GM19238 (cell line): ENCODE measurements around the gene UBE3B.

Experiments
- DNase-seq: peaks from one replicate; pipeline ENCODE4 v3.0.0; 2011; ENCODE audit warnings: low spot score; ENCODE audit not compliant: insufficient read length

UBE3B gene

GRCh38 chr12:109494348-109494881 is 17.0 kb downstream of the UBE3B start:
- DNase-seq = no peak

DNA sequence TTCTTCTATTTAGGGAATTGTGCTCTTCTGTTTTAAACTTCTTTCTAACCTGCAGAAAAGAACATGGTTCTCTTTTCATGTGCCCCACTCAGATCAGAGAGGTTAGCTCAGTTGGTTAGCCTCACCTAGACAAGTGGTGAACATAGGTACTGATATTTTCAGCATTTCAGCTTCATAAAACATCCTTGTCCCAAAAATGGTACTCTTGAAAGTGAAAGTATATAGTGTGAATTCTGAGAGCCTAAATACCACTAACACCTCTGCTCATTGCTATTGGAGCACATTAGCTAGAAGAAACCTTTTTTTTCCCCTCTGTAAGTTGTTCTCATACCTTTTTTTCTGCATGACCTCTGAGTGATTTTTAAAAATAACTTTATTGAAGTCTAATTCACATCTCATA is 17.6 kb downstream of the UBE3B start:
- no peak for DNase-seq

DNA sequence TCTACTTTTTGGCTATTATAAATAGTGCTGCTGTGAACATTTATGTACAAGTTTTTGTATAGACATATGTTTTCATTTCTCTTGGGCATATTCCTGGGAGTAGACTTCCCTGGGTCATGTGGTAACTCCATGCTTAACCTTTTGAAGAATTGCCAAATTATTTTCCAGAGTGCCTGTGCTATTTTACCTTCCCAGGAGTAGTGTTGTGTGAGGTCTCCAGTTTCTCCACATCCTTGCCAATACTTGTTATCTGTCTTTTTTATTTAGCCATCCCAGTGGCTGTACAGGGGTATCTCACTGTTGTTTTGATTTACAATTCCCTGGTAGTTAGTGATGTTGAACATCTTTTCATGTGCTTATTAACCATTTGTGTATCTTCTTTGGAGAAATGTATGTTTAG is 18.9 kb downstream of the UBE3B start:
- no peak for DNase-seq

DNA sequence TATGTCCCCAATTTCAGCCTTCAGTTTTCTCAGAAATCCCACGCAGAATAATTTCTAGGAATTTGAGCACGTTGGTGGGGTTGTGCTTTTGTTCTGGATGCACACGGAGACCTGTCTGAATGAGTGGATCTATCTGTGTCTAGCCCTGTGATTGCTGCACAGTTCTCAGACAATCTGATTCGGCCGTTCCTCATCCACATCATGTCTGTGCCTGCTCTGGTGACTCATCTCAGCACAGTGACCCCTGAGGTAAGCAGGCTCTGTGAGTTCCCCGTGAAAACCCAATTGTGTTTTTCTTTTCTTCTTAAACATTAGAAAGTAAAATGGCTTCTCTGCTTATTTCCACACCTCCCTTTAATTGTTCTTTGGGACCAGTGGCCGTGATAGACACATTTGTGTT is 20.2 kb downstream of the UBE3B start:
- DNase-seq = no peak

DNA sequence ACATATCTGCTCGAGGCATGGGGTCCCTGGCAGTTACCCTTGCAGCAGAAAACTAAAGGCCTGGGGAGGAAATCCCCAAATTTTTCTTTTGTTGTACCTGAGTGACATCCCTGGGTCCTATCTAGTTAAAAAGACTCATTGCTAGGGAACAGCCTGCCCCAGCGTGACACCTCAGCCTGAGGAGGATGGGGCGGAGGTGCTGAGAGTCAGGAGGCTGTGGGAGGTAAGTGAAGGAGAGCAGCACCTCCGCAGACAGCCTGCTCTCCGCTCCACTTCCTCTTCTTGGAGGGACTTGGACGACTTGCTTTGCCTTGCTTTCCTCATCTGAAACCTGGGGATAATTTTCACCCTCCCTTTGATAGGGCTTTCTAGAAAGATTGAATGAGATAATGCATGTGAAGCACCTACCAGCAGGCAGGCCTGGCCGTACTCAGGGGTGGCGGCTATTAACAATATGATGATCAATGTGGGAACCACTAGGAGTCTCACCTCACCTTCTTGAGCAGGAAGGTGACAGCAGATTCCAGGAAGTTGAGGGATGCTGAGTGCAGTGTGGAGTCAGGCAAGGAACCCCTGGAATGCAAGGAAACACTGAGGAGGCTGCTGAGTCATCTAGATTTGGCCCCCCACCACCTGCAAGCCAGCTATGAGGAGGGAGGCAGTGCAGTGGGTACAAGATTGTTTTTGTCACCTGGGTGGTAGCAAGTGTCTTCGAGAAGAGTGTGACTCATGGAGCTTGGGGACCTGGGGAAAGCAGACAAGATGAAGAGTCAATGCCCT is 23.2 kb downstream of the UBE3B start:
- DNase-seq = no peak

- no peak for DNase-seq
Measured at GRCh38 chr12:109501299-109501698, 23.9 kb downstream of the UBE3B start.

DNA sequence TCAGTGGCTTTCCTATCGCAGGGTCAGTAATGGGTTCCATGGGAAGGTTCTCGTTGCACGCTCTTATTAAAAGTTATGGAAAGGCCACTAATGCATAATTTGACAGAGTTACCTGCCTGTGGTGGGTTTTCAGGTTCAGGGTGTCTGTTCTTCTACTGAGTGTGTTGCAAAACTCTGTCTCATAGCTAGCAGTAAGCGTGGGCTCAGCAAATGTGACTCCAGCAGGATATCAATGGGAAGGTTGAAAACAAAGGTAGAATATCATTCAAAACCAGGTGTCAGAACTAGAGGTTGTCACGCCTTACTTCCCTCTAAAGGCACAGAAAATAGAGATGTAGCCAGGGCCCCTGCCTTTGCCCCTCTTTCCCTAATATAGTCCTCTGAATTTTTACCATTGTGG is 24.9 kb downstream of the UBE3B start:
- DNase-seq = no peak

GRCh38 chr12:109503611-109504010 is 26.2 kb downstream of the UBE3B start:
- no peak for DNase-seq

GRCh38 chr12:109504068-109504467 is 26.6 kb downstream of the UBE3B start:
- no peak for DNase-seq

DNA sequence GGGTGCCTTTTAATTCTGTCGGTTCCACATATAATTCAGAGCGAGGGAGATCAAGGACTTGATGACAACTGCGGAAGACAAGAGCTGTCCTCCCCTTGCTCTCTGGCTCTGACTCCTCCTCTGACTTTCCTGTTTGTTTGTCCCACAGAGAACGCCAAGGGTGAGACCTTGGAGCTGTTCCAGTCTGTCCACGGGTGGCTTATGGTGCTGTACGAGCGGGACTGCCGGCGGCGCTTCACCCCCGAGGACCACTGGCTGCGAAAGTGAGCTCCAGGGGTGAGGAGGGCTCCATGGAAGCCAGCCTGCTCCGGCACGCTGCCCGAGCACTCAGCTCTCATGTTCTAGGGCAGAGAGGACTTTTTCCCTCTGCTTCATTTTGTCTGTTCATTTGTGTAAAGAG is 32.8 kb downstream of the UBE3B start:
- DNase-seq = no peak

- DNase-seq = no peak
Measured at GRCh38 chr12:109512608-109513007, 35.2 kb downstream of the UBE3B start.

DNA sequence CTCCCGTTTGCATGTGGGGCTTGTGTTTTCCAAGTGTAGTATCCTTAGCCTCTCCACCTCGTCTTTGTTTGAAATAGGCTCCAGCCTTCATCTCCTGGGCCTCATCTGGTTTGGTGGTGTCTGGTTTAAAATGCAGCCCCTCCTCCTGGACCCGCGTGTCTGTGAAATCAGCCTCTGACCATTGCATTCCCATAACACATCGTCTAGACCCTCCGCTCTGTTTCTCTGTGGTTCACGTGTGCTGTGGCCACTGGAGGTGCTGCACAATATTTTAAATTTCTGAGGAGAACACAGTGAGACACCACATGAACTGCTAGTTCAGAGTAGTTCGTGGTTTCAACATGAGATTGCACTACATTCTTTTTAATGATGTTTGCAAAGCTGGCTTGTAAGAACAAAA is 35.6 kb downstream of the UBE3B start:
- DNase-seq = no peak

GRCh38 chr12:109513977-109514376 is 36.5 kb downstream of the UBE3B start:
- DNase-seq = no peak

DNA sequence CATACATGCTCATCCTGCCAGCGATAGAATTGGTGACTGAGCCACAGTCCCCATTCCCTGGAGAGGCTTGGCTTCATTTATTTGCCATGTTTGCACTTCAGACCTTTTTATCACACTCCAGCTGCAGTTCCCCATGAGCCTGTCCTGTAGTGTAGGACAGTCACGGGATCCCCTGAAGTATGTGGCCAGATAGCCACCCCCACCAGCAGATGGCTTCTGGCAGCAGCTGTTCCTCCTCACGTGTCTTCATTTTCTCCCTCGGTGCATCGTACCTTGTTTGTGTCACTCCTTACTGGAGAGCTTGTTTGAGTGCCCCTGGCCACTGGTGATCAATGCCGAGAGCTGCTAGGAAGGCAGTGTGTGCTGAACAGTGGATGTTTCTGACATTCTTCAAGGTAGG is 40.2 kb downstream of the UBE3B start:
- DNase-seq = no peak

GRCh38 chr12:109518820-109519665 is 41.6 kb downstream of the UBE3B start:
- peak; percentile 41 for DNase-seq

- DNase-seq = no peak
Measured at GRCh38 chr12:109519787-109520186, 42.4 kb downstream of the UBE3B start.

- no peak for DNase-seq
Measured at GRCh38 chr12:109521831-109522230, 44.4 kb downstream of the UBE3B start.

- DNase-seq = no peak
Measured at GRCh38 chr12:109523071-109523470, 45.6 kb downstream of the UBE3B start.

DNA sequence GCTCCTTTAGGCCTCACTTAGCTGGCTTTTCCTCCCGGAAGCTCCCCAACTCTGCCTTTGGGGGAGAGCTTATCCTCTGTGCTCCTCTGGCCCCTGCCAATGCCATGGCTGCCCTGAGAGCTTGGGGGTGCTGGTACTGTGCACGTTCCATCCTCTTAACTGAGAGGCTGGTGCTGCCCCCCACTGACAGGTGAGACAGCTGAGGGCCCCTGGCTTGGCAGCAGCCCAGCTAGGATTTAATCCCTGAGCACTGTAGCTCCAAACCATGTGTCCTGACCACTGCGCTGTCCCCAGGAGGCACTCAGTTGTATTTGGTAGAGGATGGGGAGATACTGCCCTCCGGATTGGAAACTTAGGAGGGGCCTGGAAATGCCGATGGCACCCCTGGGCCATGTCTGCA is 46.1 kb downstream of the UBE3B start:
- no peak for DNase-seq

GRCh38 chr12:109524466-109525278 is 47.2 kb downstream of the UBE3B start:
- DNase-seq = no peak

- no peak for DNase-seq
Measured at GRCh38 chr12:109525279-109525585, 47.8 kb downstream of the UBE3B start.
